HEK293 (cell line): ENCODE measurements around the gene ACAA2.

ENCODE experiments used
- CTCF ChIA-PET: fragments of 350-600 bp; formaldehyde crosslinking; extraction: SDS; loops from one replicate; lab custom pipeline; 2021; ENCODE audit warnings: antibody characterized with exemption; lab: Yijun Ruan, JAX
- POLR2A ChIA-PET: fragments of 300-600 bp; formaldehyde crosslinking; extraction: SDS; loops from one replicate; lab custom pipeline; 2020; ENCODE audit warnings: antibody characterized with exemption, inconsistent platforms; lab: Yijun Ruan, JAX
- H3K27ac ChIP-seq: fragments of 200-500 bp; sonication (Bioruptor generic); 2 replicates; pipeline ENCODE4 v1.5.1; 2014; ENCODE audit warnings: low read depth, low read length, control low read depth, inconsistent platforms; ENCODE audit errors: extremely low read depth
- H3K36me3 ChIP-seq, 2 experiments: fragments of 200-500 bp in 1 of 2; sonication (Bioruptor generic) in 1 of 2; 1 replicate in 1 of 2; 2 replicates in 1 of 2; pipeline ENCODE4 v1.5.1; 2014 to 2017; ENCODE audit warnings: inconsistent platforms in 2 of 2, low read length in 2 of 2; ENCODE audit not compliant: control insufficient read depth in 2 of 2, insufficient read depth in 1 of 2
- H3K4me1 ChIP-seq: fragments of 200-500 bp; sonication (Bioruptor generic); 2 replicates; pipeline ENCODE4 v1.5.1; 2014; ENCODE audit warnings: mild to moderate bottlenecking, low read length, inconsistent platforms; ENCODE audit not compliant: control insufficient read depth, insufficient read depth
- H3K4me3 ChIP-seq: 2 replicates; pipeline ENCODE4 v1.5.1; 2011; ENCODE audit warnings: low read depth, mild to moderate bottlenecking, control low read depth, low read length, moderate library complexity
- H3K9me3 ChIP-seq: fragments of 200-500 bp; sonication (Bioruptor generic); 2 replicates; pipeline ENCODE4 v1.5.1; 2014; ENCODE audit warnings: low read depth, low read length, inconsistent platforms; ENCODE audit not compliant: control insufficient read depth, insufficient read depth
- GLI4 ChIP-seq: fragments of 450-650 bp; formaldehyde crosslinking; IDR thresholded peaks from 2 replicates; pipeline ENCODE4 v1.5.1; 2016; ENCODE audit warnings: missing biosample characterization, missing genetic modification characterization
- GLIS1 ChIP-seq: fragments of 450-650 bp; formaldehyde crosslinking; IDR thresholded peaks from 2 replicates; pipeline ENCODE4 v1.5.1; 2016; ENCODE audit warnings: missing biosample characterization, missing genetic modification characterization
- KLF16 ChIP-seq: fragments of 450-650 bp; formaldehyde crosslinking; IDR thresholded peaks from 2 replicates; pipeline ENCODE4 v1.5.1; 2017; ENCODE audit warnings: missing biosample characterization, missing genetic modification characterization
- MEIS1 ChIP-seq: sonication (generic); formaldehyde crosslinking; IDR thresholded peaks from 2 replicates; pipeline ENCODE4 v1.8.1; 2022; ENCODE audit warnings: missing genetic modification reagents, mild to moderate bottlenecking, borderline replicate concordance
- OVOL3 ChIP-seq: fragments of 450-650 bp; formaldehyde crosslinking; IDR thresholded peaks from 2 replicates; pipeline ENCODE4 v1.5.1; 2016; ENCODE audit warnings: missing biosample characterization, missing genetic modification characterization
- PRDM10 ChIP-seq: fragments of 450-650 bp; formaldehyde crosslinking; IDR thresholded peaks from 2 replicates; pipeline ENCODE4 v1.5.1; 2016; ENCODE audit warnings: missing biosample characterization, missing genetic modification characterization
- REST ChIP-seq: fragments of 450-650 bp; formaldehyde crosslinking; IDR thresholded peaks from 2 replicates; pipeline ENCODE4 v1.5.1; 2016; ENCODE audit warnings: missing biosample characterization, missing genetic modification characterization
- SALL2 ChIP-seq: fragments of 450-650 bp; formaldehyde crosslinking; IDR thresholded peaks from 2 replicates; pipeline ENCODE4 v1.5.0; 2017; ENCODE audit warnings: missing biosample characterization, mild to moderate bottlenecking, missing genetic modification characterization, borderline replicate concordance
- TCF7L2 ChIP-seq: IDR thresholded peaks from 2 replicates; pipeline ENCODE4 v1.6.1; 2011; ENCODE audit warnings: low read depth, mild to moderate bottlenecking, inconsistent platforms, low read length, moderate library complexity, borderline replicate concordance
- ZBTB20 ChIP-seq: fragments of 450-650 bp; formaldehyde crosslinking; IDR thresholded peaks from 2 replicates; pipeline ENCODE4 v1.5.1; 2016; ENCODE audit warnings: missing biosample characterization, missing genetic modification characterization
- ZFHX2 ChIP-seq: fragments of 450-650 bp; formaldehyde crosslinking; conservative IDR thresholded peaks from 2 replicates; pipeline ENCODE4 v1.5.1; 2016; ENCODE audit warnings: missing biosample characterization, missing genetic modification characterization
- ZNF239 ChIP-seq: fragments of 450-650 bp; formaldehyde crosslinking; IDR thresholded peaks from 2 replicates; pipeline ENCODE4 v1.5.1; 2016; ENCODE audit warnings: missing biosample characterization, missing genetic modification characterization
- ZNF311 ChIP-seq: fragments of 450-650 bp; formaldehyde crosslinking; IDR thresholded peaks from 2 replicates; pipeline ENCODE4 v1.5.1; 2017; ENCODE audit warnings: missing biosample characterization, missing genetic modification characterization, borderline replicate concordance
- ZNF324 ChIP-seq: fragments of 450-650 bp; formaldehyde crosslinking; IDR thresholded peaks from 2 replicates; pipeline ENCODE4 v1.5.1; 2016; ENCODE audit warnings: missing biosample characterization, missing genetic modification characterization
- ZNF335 ChIP-seq: fragments of 450-650 bp; formaldehyde crosslinking; conservative IDR thresholded peaks from 2 replicates; pipeline ENCODE4 v1.5.1; 2016; ENCODE audit warnings: missing biosample characterization, missing genetic modification characterization
- ZNF37A ChIP-seq: fragments of 450-650 bp; IDR thresholded peaks from 2 replicates; pipeline ENCODE4 v1.5.1; 2018; ENCODE audit warnings: missing biosample characterization, missing genetic modification characterization
- ZNF423 ChIP-seq: fragments of 450-650 bp; formaldehyde crosslinking; IDR thresholded peaks from 2 replicates; pipeline ENCODE4 v1.5.1; 2016; ENCODE audit warnings: missing biosample characterization, missing genetic modification characterization
- ZNF433 ChIP-seq: fragments of 450-650 bp; formaldehyde crosslinking; IDR thresholded peaks from 2 replicates; pipeline ENCODE4 v1.5.1; 2016; ENCODE audit warnings: missing biosample characterization, missing genetic modification characterization, low read depth
- ZNF501 ChIP-seq: fragments of 450-650 bp; formaldehyde crosslinking; IDR thresholded peaks from 2 replicates; pipeline ENCODE4 v1.5.1; 2016; ENCODE audit warnings: missing biosample characterization, missing genetic modification characterization
- ZNF530 ChIP-seq: fragments of 450-650 bp; formaldehyde crosslinking; IDR thresholded peaks from 2 replicates; pipeline ENCODE4 v1.5.1; 2016; ENCODE audit warnings: low read depth, missing biosample characterization, missing genetic modification characterization
- ZNF600 ChIP-seq: fragments of 450-650 bp; formaldehyde crosslinking; IDR thresholded peaks from 2 replicates; pipeline ENCODE4 v1.5.1; 2016; ENCODE audit warnings: missing biosample characterization, missing genetic modification characterization
- ZNF654 ChIP-seq: fragments of 450-650 bp; formaldehyde crosslinking; IDR thresholded peaks from 2 replicates; pipeline ENCODE4 v1.5.1; 2016; ENCODE audit warnings: low read depth, missing biosample characterization, missing genetic modification characterization
- ZNF830 ChIP-seq: fragments of 450-650 bp; IDR thresholded peaks from 2 replicates; pipeline ENCODE4 v1.5.0; 2018; ENCODE audit warnings: missing biosample characterization, missing genetic modification characterization, low read depth, mild to moderate bottlenecking, moderate library complexity
- TF ChIP-seq, protein P1 (sequence below): fragments of 450-650 bp; IDR thresholded peaks from 2 replicates; pipeline ENCODE4 v1.5.1; 2018; ENCODE audit warnings: missing biosample characterization, missing genetic modification characterization
- TF ChIP-seq, protein P2 (sequence below): fragments of 450-650 bp; formaldehyde crosslinking; optimal IDR thresholded peaks from 2 replicates; pipeline ENCODE3; 2016; ENCODE audit warnings: missing biosample characterization, mild to moderate bottlenecking, missing genetic modification characterization
- TF ChIP-seq, protein P3 (sequence below): fragments of 450-650 bp; formaldehyde crosslinking; IDR thresholded peaks from 2 replicates; pipeline ENCODE4 v1.5.1; 2016; ENCODE audit warnings: missing biosample characterization, missing genetic modification characterization

ACAA2 gene

DNA sequence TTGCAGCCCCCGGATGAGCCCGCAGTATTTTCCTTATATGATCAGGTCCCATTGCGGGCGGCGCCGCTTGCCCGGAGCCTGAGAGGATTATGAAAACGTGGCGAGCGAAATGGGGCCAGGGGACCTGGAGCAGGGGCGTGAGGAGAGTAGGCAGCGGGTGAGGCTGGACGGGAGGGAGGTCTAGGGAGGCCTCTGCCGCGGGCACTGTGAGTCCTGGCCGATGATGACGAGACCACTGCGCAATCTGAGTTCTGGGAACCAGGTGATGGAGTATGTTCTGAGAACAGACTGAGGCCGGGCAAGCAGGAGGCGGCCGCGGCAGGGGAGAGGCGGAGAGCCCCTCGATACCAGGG is 790 bp upstream of the ACAA2 start:
- peak overlapping the region; percentile 96; the same call in 1 of the 2 replicates for H3K27ac ChIP-seq
- POLR2A ChIA-PET: interaction anchor here (0.6 to 1.0 kb wide), 4 partner anchors 20 to 327 kb away, joined by 3 to 12 read pairs (median 4); no protein-coding TSS in a partner anchor
- H3K4me1 ChIP-seq: peaks cover 22% of the 10 kb centered on the region
- H3K4me3 ChIP-seq: peak overlapping the region; percentile 76
- no peaks in the 10 kb centered on the region; a peak in 1 of 3 replicates for H3K36me3 ChIP-seq
- no peaks in the 10 kb centered on the region for H3K9me3 ChIP-seq
- CTCF ChIA-PET: interaction anchor here (1.1 kb wide), 1 partner anchor 44 kb away, joined by 4 read pairs; no protein-coding TSS in a partner anchor
- TF ChIP-seq ZNF654 (tag by site-specific recombination) (no peak), OVOL3 (tag by site-specific recombination) (peak; percentile 58; the same call in 1 of the 2 replicates), ZNF830 (tag by site-specific recombination) (no peak), PRDM10 (no peak), ZNF530 (tag by site-specific recombination) (no peak), ZNF311 (tag by site-specific recombination) (no peak), KLF16 (tag by site-specific recombination) (peak; percentile 48; the same call in 1 of the 2 replicates), ZNF324 (tag by site-specific recombination) (no peak), ZNF335 (tag by site-specific recombination) (peak; percentile 76; the same call in 1 of the 2 replicates), GLI4 (no peak), ZNF239 (tag by site-specific recombination) (0 out of 2 replicates have a peak, but pooled peaks have one; percentile 21), ZNF423 (tag by site-specific recombination) (no peak), ZNF37A (tag by site-specific recombination) (no peak), ZNF501 (peak; percentile 5; the same call in 1 of the 2 replicates), ZNF600 (tag by site-specific recombination) (peak; percentile 15; the same call in 1 of the 2 replicates), ZBTB20 (peak; percentile 44; the same call in 1 of the 2 replicates), SALL2 (tag by site-specific recombination) (no peak), ZNF433 (tag by site-specific recombination) (no peak), REST (tag by site-specific recombination) (0 out of 2 replicates have a peak, but pooled peaks have one; percentile 33), TCF7L2 (no peak), ZFHX2 (peak; percentile 54; the same call in 1 of the 2 replicates), GLIS1 (tag by site-specific recombination) (no peak), MEIS1 (CRISPR knock-in tag) (no peak)
- TF ChIP-seq, protein P1, sequence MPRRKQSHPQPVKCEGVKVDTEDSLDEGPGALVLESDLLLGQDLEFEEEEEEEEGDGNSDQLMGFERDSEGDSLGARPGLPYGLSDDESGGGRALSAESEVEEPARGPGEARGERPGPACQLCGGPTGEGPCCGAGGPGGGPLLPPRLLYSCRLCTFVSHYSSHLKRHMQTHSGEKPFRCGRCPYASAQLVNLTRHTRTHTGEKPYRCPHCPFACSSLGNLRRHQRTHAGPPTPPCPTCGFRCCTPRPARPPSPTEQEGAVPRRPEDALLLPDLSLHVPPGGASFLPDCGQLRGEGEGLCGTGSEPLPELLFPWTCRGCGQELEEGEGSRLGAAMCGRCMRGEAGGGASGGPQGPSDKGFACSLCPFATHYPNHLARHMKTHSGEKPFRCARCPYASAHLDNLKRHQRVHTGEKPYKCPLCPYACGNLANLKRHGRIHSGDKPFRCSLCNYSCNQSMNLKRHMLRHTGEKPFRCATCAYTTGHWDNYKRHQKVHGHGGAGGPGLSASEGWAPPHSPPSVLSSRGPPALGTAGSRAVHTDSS (tag by site-specific recombination): no peak
- TF ChIP-seq, protein P2, sequence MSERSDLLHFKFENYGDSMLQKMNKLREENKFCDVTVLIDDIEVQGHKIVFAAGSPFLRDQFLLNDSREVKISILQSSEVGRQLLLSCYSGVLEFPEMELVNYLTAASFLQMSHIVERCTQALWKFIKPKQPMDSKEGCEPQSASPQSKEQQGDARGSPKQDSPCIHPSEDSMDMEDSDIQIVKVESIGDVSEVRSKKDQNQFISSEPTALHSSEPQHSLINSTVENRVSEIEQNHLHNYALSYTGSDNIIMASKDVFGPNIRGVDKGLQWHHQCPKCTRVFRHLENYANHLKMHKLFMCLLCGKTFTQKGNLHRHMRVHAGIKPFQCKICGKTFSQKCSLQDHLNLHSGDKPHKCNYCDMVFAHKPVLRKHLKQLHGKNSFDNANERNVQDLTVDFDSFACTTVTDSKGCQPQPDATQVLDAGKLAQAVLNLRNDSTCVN (tag by site-specific recombination): no peak
- TF ChIP-seq, protein P3, sequence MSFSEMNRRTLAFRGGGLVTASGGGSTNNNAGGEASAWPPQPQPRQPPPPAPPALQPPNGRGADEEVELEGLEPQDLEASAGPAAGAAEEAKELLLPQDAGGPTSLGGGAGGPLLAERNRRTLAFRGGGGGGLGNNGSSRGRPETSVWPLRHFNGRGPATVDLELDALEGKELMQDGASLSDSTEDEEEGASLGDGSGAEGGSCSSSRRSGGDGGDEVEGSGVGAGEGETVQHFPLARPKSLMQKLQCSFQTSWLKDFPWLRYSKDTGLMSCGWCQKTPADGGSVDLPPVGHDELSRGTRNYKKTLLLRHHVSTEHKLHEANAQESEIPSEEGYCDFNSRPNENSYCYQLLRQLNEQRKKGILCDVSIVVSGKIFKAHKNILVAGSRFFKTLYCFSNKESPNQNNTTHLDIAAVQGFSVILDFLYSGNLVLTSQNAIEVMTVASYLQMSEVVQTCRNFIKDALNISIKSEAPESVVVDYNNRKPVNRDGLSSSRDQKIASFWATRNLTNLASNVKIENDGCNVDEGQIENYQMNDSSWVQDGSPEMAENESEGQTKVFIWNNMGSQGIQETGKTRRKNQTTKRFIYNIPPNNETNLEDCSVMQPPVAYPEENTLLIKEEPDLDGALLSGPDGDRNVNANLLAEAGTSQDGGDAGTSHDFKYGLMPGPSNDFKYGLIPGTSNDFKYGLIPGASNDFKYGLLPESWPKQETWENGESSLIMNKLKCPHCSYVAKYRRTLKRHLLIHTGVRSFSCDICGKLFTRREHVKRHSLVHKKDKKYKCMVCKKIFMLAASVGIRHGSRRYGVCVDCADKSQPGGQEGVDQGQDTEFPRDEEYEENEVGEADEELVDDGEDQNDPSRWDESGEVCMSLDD: peak; percentile 46; the same call in 1 of the 2 replicates
